Muscle of back (tissue), 11 donors: ENCODE measurements around the gene GLYR1. TPM values are rescaled to one million over a fixed set of nuclear protein-coding genes. Genes with fewer than 3 reads are reported as not detected.

Experiments used
- DNase-seq, 3 donors: peaks; one replicate each; pipeline versions ENCODE4 v3.0.0 to v3.0.0-alpha.2; 2013
- polyA plus RNA-seq, 10 donors: library from polyadenylated mRNA; unstranded; fragments of 120-200 nt; gene quantifications; one replicate each; pipeline ENCODE4 v1.2.1, GENCODE V29; 2013; ENCODE audit not compliant: insufficient read length in 10 of 10

The GLYR1 gene
- polyA plus RNA-seq, 10 donors: 40.5 to 61.3 (median 49.6) TPM

DNA sequence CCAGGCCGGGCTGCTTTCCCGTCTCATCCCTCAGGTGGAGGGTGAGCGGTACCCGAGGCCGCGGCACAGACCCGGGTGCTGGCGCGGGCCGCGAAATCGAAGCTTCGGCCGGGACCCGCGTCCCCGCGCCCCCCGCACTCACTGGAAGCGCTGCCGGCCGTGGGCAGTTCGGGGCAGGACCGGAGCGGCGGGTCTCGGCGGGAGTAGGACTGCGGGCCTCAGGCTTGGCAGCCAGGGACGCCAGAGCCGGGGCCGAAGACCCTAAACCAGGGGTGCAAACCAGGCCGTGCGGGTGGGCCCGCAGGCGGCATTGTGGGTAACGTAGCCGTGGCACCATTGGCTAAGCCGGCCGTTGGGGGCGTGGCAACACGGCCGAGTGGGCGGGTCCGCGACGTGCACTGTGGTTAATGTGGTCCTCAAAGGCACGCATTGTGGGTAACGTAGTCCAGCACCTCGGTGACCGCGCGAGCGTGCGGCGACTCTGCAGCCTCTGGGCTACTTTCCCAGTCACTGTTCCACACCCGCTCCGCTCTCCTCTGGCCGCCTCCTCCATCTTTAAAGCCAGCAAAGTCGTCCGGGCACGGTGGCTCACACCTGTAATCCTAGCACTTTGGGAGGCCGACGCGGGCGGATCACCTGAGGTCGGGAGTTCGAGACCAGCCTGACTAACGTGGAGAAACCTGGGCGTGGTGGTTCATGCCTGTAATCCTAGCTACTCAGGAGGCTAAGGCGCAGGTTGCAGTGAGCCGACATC lies 80.0 kb downstream of the GLYR1 start, which contains the start of gene ZNF500:
Gene ZNF500, minus strand, starts transcription at position 288 of the 754 bp plus-strand sequence. CDS start 1,184 bp downstream, outside the sequence.
- peak; percentile 96 to 99 (median 97) for DNase-seq

GRCh38 chr16:4765511-4766474 lies 81.3 kb downstream of the GLYR1 start:
- DNase-seq: no peak

- no peak for DNase-seq
Measured at GRCh38 chr16:4763791-4764190, 83.3 kb downstream of the GLYR1 start.

DNA sequence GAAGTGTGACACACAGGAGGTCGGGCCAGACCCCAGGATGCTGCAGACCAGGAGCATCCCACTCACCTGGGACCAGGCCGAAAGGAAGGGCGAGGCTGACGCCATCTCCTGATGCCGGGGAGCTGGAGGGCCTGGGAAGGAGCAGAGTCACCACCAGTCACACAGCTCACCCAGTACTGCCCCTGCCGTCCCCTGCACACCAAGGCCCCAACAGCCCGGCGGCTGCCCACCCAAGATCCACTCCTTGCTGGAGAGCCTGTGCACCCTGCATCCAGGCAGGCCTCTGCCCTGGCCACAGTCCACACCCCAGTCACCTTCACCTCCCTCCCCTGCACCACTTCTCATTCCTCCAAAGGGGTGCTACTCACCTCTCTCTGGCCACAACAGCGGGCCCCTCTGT lies 84.9 kb downstream of the GLYR1 start:
- DNase-seq: no peak

GRCh38 chr16:4760221-4760910 lies 86.7 kb downstream of the GLYR1 start:
- no peak for DNase-seq

DNA sequence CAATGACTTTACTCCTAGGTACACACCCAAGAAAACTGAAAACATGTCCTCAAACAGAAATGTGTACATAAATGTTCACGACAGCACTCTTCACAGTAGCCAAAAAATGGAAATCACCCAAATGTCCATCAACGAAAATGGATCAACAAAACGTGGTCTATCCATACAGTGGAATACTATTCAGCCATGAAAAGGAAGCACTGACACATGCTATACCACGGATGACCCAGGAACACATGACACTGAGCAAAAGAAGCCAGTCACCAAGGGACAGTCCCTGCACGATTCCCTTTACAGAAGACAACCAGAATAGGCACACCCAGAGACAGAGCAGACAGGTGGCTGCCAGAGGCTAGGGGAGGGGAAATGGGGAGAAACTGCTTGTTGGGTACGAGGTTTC lies 91.4 kb downstream of the GLYR1 start:
- no peak for DNase-seq

- no peak for DNase-seq
Measured at GRCh38 chr16:4754865-4755264, 92.2 kb downstream of the GLYR1 start.

DNA sequence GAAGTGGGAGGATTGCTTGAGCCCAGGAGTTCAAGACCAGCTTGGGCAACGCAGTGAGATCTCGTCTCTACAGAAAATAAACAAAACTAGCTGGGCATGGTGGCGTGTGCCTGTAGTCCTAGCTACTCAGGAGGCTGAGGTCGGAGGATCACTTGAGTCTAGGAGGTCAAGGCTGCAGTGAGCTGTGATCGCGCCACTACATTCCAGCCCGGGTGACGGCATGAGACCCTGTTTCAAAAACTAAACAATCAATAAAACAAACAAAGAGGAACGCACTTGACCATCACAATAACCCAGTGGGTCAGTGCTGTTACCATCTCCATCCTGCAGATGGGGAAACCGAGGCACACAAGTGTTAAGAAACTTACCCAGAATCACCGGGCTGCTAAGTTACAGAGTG lies 93.9 kb downstream of the GLYR1 start:
- DNase-seq: no peak

Other genes starting within 250 kb of the GLYR1 start
- gene UBALD1, start 232.4 kb downstream of the GLYR1 start, polyA plus RNA-seq: 10 to 100 TPM; 12.5 to 22.3 (median 16.2) TPM
- gene MGRN1, start 222.5 kb downstream of the GLYR1 start, polyA plus RNA-seq: 10 to 100 TPM; 30.9 to 42.7 (median 36.9) TPM
- gene NUDT16L1, start 153.7 kb downstream of the GLYR1 start, polyA plus RNA-seq: 10 to 100 TPM; 15.9 to 28.0 (median 21.2) TPM
- 10 to 100 TPM in 9 of 10 donors, 1 to 10 TPM in 1; 9.7 to 22.3 (median 13.8) TPM for gene ANKS3, start 113.0 kb downstream of the GLYR1 start, polyA plus RNA-seq
- 1 to 10 TPM in 1 of 10 donors, under 1 TPM in 9; 0.35 to 1.0 (median 0.71) TPM for gene DNAAF8, start 112.8 kb downstream of the GLYR1 start, polyA plus RNA-seq
- 10 to 100 TPM in 3 of 10 donors, 1 to 10 TPM in 7; 7.1 to 11.9 (median 8.8) TPM for gene ZNF500, start 80.1 kb downstream of the GLYR1 start, polyA plus RNA-seq
- gene SEPTIN12, start 58.9 kb downstream of the GLYR1 start, polyA plus RNA-seq: 1 to 10 TPM in 1 of 10 donors, not detected in 9; 9.8 TPM
- gene SMIM22, start 51.9 kb downstream of the GLYR1 start, polyA plus RNA-seq: under 1 TPM in 3 of 10 donors, not detected in 7; 0.37 to 0.52 (median 0.46) TPM
- gene ROGDI, start 44.7 kb downstream of the GLYR1 start, polyA plus RNA-seq: 10 to 100 TPM in 9 of 10 donors, 1 to 10 TPM in 1; 6.6 to 14.9 (median 12.3) TPM
- gene UBN1, start 193 bp upstream of the GLYR1 start, polyA plus RNA-seq: 10 to 100 TPM; 15.8 to 23.0 (median 19.5) TPM
- gene PPL, start 89.9 kb upstream of the GLYR1 start, polyA plus RNA-seq: 10 to 100 TPM in 2 of 10 donors, 1 to 10 TPM in 6, under 1 TPM in 2; 0.57 to 20.2 (median 1.2) TPM
- gene SEC14L5, start 111.0 kb upstream of the GLYR1 start, polyA plus RNA-seq: 1 to 10 TPM in 2 of 10 donors, under 1 TPM in 8; 0.52 to 1.3 (median 0.80) TPM
- 1 to 10 TPM; 3.0 to 5.4 (median 4.6) TPM for gene NAGPA, start 186.6 kb upstream of the GLYR1 start, polyA plus RNA-seq
- gene C16orf89, start 218.7 kb upstream of the GLYR1 start, polyA plus RNA-seq: under 1 TPM in 8 of 10 donors, not detected in 2; 0.15 to 0.94 (median 0.53) TPM
- gene ALG1, start 224.6 kb upstream of the GLYR1 start, polyA plus RNA-seq: 10 to 100 TPM in 9 of 10 donors, 1 to 10 TPM in 1; 9.5 to 14.1 (median 10.7) TPM